Amniotic stem cell (primary cell): ENCODE results near the gene PARN.

Experiments
- DNase-seq: peaks from one replicate; lab custom pipeline; 2025; lab: John Stamatoyannopoulos, UW

The PARN gene

GRCh38 chr16:14499110-14499509 is 130.9 kb downstream of the PARN start:
- no peak for DNase-seq

GRCh38 chr16:14497245-14498082 is 132.6 kb downstream of the PARN start:
- no peak for DNase-seq

- no peak for DNase-seq
Measured at GRCh38 chr16:14496786-14497185, 133.3 kb downstream of the PARN start.

- DNase-seq, result no peak
Measured at GRCh38 chr16:14496047-14496770, 133.9 kb downstream of the PARN start.

GRCh38 chr16:14495213-14496046 is 134.6 kb downstream of the PARN start:
- DNase-seq, result no peak

- no peak for DNase-seq
Measured at GRCh38 chr16:14494396-14494966, 135.6 kb downstream of the PARN start.

- DNase-seq, result no peak
Measured at GRCh38 chr16:14493791-14494190, 136.3 kb downstream of the PARN start.

- DNase-seq, result no peak
Measured at GRCh38 chr16:14492614-14493013, 137.4 kb downstream of the PARN start.

GRCh38 chr16:14491861-14492529 is 138.1 kb downstream of the PARN start:
- no peak for DNase-seq

- no peak for DNase-seq
Measured at GRCh38 chr16:14490235-14490634, 139.8 kb downstream of the PARN start.

GRCh38 chr16:14489460-14489859 is 140.6 kb downstream of the PARN start:
- no peak for DNase-seq

- DNase-seq, result no peak
Measured at GRCh38 chr16:14487579-14487978, 142.5 kb downstream of the PARN start.

GRCh38 chr16:14486520-14487303 is 143.3 kb downstream of the PARN start:
- peak; percentile 82 for DNase-seq

GRCh38 chr16:14485811-14486519 is 144.1 kb downstream of the PARN start:
- DNase-seq, result no peak

GRCh38 chr16:14485121-14485551 is 144.9 kb downstream of the PARN start:
- no peak for DNase-seq

GRCh38 chr16:14483819-14484385 is 146.2 kb downstream of the PARN start:
- DNase-seq, result no peak

- no peak for DNase-seq
Measured at GRCh38 chr16:14476183-14476582, 153.9 kb downstream of the PARN start.

- no peak for DNase-seq
Measured at GRCh38 chr16:14475370-14476139, 154.5 kb downstream of the PARN start.

GRCh38 chr16:14473488-14473887 is 156.6 kb downstream of the PARN start:
- no peak for DNase-seq
